ENCODE data around the gene HSFX4.
"Not testable (repeated sequence)": the region's sequence is repeated elsewhere in the genome, so short reads cannot be mapped to it uniquely, and the experiment has no call there.

- TF ChIP-seq, protein P1, sequence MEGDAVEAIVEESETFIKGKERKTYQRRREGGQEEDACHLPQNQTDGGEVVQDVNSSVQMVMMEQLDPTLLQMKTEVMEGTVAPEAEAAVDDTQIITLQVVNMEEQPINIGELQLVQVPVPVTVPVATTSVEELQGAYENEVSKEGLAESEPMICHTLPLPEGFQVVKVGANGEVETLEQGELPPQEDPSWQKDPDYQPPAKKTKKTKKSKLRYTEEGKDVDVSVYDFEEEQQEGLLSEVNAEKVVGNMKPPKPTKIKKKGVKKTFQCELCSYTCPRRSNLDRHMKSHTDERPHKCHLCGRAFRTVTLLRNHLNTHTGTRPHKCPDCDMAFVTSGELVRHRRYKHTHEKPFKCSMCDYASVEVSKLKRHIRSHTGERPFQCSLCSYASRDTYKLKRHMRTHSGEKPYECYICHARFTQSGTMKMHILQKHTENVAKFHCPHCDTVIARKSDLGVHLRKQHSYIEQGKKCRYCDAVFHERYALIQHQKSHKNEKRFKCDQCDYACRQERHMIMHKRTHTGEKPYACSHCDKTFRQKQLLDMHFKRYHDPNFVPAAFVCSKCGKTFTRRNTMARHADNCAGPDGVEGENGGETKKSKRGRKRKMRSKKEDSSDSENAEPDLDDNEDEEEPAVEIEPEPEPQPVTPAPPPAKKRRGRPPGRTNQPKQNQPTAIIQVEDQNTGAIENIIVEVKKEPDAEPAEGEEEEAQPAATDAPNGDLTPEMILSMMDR (conservative IDR thresholded peaks at IDR 0.05 in 1 of 2, IDR thresholded peaks at IDR 0.05 in 1 of 2; ENCODE audit: extremely low read depth in 1 of 2, insufficient read depth in 1 of 2, low read depth in 1 of 2, low read length in 2 of 2) = not testable (repeated sequence)
- not testable (repeated sequence) for TF ChIP-seq EZH2 (IDR thresholded peaks at IDR 0.05; ENCODE audit: borderline replicate concordance, low read length)
Measured at GRCh38 chrX:149924434-149924833, 4.9 kb upstream of the HSFX4 start.

Data from mammary epithelial cell (primary cell).